Astrocyte of the cerebellum (primary cell): ENCODE data around the gene POLD4.

Source experiments
- DNase-seq: peaks from one replicate; pipeline ENCODE4 v3.0.0-alpha.2; 2011; ENCODE audit warnings: low read depth
- H3K4me3 ChIP-seq: 2 replicates; pipeline ENCODE4 v1.5.1; 2011; ENCODE audit warnings: mild to moderate bottlenecking, low read depth, low read length, moderate library complexity
- CTCF ChIP-seq: IDR thresholded peaks from 2 replicates; pipeline ENCODE4 v1.5.1; 2012; ENCODE audit warnings: low read length, low read depth, moderate library complexity, mild to moderate bottlenecking; ENCODE audit errors: missing control alignments
- in situ Hi-C: cut with HindIII; loops from 2 replicates; pipeline ENCODE4 v1.10.0; 2017; ENCODE audit warnings: low sequenced_read_pairs

The POLD4 gene

GRCh38 chr11:67398661-67399563 is 45.6 kb upstream of the POLD4 start:
- TF ChIP-seq CTCF: no peak
- in situ Hi-C loops: no loop called here
- no peak for DNase-seq
- H3K4me3 ChIP-seq: no peak overlapping the region

- DNase-seq: no peak
- no peak overlapping the region for H3K4me3 ChIP-seq
- TF ChIP-seq CTCF: no peak
- in situ Hi-C loops: no loop called here
Observed at GRCh38 chr11:67397986-67398660, 44.8 kb upstream of the POLD4 start.

- H3K4me3 ChIP-seq: no peak overlapping the region
- DNase-seq: no peak
- in situ Hi-C loops: no loop called here
- TF ChIP-seq CTCF: no peak
Observed at GRCh38 chr11:67397536-67397935, 44.2 kb upstream of the POLD4 start.

- in situ Hi-C loops: no loop called here
- no peak for DNase-seq
- TF ChIP-seq CTCF: no peak
- H3K4me3 ChIP-seq: no peak overlapping the region
Observed at GRCh38 chr11:67396587-67397389, 43.4 kb upstream of the POLD4 start.

GRCh38 chr11:67396259-67396581 is 42.9 kb upstream of the POLD4 start:
- no peak for DNase-seq
- H3K4me3 ChIP-seq: no peak overlapping the region
- in situ Hi-C loops: no loop called here
- no peak for TF ChIP-seq CTCF

- TF ChIP-seq CTCF: no peak
- in situ Hi-C loops: no loop called here
- DNase-seq: no peak
- no peak overlapping the region for H3K4me3 ChIP-seq
Observed at GRCh38 chr11:67395555-67396258, 42.4 kb upstream of the POLD4 start.
